ENCODE results near the gene JARID2. TPM values are rescaled to one million over a fixed set of nuclear protein-coding genes. Genes with fewer than 3 reads are reported as not detected.
A peak's percentile ranks its signal among the peaks of the same experiment; 100 is the strongest.

Gene JARID2
- total and polyA plus RNA-seq, 9 of the 15 experiments (the other 6 are each of a cell fraction or from before 2014, with no cell fraction given) = 5.0 to 29.0 (median 15.6) TPM

GRCh38 chr6:15569035-15569995 lies 323.4 kb downstream of the JARID2 start (continued):
- TF ChIP-seq, protein P1, sequence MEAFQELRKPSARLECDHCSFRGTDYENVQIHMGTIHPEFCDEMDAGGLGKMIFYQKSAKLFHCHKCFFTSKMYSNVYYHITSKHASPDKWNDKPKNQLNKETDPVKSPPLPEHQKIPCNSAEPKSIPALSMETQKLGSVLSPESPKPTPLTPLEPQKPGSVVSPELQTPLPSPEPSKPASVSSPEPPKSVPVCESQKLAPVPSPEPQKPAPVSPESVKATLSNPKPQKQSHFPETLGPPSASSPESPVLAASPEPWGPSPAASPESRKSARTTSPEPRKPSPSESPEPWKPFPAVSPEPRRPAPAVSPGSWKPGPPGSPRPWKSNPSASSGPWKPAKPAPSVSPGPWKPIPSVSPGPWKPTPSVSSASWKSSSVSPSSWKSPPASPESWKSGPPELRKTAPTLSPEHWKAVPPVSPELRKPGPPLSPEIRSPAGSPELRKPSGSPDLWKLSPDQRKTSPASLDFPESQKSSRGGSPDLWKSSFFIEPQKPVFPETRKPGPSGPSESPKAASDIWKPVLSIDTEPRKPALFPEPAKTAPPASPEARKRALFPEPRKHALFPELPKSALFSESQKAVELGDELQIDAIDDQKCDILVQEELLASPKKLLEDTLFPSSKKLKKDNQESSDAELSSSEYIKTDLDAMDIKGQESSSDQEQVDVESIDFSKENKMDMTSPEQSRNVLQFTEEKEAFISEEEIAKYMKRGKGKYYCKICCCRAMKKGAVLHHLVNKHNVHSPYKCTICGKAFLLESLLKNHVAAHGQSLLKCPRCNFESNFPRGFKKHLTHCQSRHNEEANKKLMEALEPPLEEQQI (IDR thresholded peaks at IDR 0.05) = 0 out of 2 replicates have a peak, but pooled peaks have one; percentile 16
- TF ChIP-seq SRF (CRISPR knock-in tag; IDR thresholded peaks at IDR 0.05) (peak in 1 of 2 experiments; percentile 86; a peak in 1 of 4 replicates), ZBTB8A (IDR thresholded peaks at IDR 0.05; ENCODE audit: partially characterized antibody) (no peak), SAFB2 (IDR thresholded peaks at IDR 0.05; ENCODE audit: borderline replicate concordance, low read depth, low read length, severe bottlenecking) (no peak), RBM14 (IDR thresholded peaks at IDR 0.05; ENCODE audit: borderline replicate concordance, insufficient read depth, low read depth, low read length) (no peak), NFE2L1 (tag; IDR thresholded peaks at IDR 0.05; ENCODE audit: borderline replicate concordance, low read depth) (no peak), NCOA4 (IDR thresholded peaks at IDR 0.05; ENCODE audit: partially characterized antibody) (no peak), EGR1 (conservative IDR thresholded peaks at IDR 0.05) (peak; percentile 66), ZNF23 (CRISPR knock-in tag; IDR thresholded peaks at IDR 0.05) (0 out of 2 replicates have a peak, but pooled peaks have one; percentile 25), MCM5 (IDR thresholded peaks at IDR 0.05; ENCODE audit: low read depth) (no peak), ZNF584 (CRISPR knock-in tag; IDR thresholded peaks at IDR 0.05; ENCODE audit: low read depth) (peak; percentile 21; the same call in 1 of the 2 replicates), ZNF217 (CRISPR knock-in tag; IDR thresholded peaks at IDR 0.05) (no peak)
- TF ChIP-seq, protein P2, sequence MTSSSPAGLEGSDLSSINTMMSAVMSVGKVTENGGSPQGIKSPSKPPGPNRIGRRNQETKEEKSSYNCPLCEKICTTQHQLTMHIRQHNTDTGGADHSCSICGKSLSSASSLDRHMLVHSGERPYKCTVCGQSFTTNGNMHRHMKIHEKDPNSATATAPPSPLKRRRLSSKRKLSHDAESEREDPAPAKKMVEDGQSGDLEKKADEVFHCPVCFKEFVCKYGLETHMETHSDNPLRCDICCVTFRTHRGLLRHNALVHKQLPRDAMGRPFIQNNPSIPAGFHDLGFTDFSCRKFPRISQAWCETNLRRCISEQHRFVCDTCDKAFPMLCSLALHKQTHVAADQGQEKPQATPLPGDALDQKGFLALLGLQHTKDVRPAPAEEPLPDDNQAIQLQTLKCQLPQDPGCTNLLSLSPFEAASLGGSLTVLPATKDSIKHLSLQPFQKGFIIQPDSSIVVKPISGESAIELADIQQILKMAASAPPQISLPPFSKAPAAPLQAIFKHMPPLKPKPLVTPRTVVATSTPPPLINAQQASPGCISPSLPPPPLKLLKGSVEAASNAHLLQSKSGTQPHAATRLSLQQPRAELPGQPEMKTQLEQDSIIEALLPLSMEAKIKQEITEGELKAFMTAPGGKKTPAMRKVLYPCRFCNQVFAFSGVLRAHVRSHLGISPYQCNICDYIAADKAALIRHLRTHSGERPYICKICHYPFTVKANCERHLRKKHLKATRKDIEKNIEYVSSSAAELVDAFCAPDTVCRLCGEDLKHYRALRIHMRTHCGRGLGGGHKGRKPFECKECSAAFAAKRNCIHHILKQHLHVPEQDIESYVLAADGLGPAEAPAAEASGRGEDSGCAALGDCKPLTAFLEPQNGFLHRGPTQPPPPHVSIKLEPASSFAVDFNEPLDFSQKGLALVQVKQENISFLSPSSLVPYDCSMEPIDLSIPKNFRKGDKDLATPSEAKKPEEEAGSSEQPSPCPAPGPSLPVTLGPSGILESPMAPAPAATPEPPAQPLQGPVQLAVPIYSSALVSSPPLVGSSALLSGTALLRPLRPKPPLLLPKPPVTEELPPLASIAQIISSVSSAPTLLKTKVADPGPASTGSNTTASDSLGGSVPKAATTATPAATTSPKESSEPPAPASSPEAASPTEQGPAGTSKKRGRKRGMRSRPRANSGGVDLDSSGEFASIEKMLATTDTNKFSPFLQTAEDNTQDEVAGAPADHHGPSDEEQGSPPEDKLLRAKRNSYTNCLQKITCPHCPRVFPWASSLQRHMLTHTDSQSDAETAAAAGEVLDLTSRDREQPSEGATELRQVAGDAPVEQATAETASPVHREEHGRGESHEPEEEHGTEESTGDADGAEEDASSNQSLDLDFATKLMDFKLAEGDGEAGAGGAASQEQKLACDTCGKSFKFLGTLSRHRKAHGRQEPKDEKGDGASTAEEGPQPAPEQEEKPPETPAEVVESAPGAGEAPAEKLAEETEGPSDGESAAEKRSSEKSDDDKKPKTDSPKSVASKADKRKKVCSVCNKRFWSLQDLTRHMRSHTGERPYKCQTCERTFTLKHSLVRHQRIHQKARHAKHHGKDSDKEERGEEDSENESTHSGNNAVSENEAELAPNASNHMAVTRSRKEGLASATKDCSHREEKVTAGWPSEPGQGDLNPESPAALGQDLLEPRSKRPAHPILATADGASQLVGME (CRISPR knock-in tag; IDR thresholded peaks at IDR 0.05) = peak; percentile 23; the same call in 1 of the 2 replicates

Measured in K562 (cell line).